Measurements from ENCODE around the gene CDK7.
"Not testable (repeated sequence)": the region's sequence is repeated elsewhere in the genome, so short reads cannot be mapped to it uniquely, and the experiment has no call there.

CDK7 gene

GRCh38 chr5:69245031-69245430 lies 10.3 kb downstream of the CDK7 start:
- no peak for TF ChIP-seq JUND (IDR thresholded peaks at IDR 0.05; ENCODE audit: low read depth)
- DNase-seq (ENCODE audit: low read depth in 1 of 2, low spot score in 1 of 2) = no peak

GRCh38 chr5:69248019-69248418 lies 13.3 kb downstream of the CDK7 start:
- in situ Hi-C loops (cut with HindIII; ENCODE audit: low pct_unique_long_range_greater_than_20kb, low sequenced_read_pairs) = no loop called here
- TF ChIP-seq JUND (IDR thresholded peaks at IDR 0.05; ENCODE audit: low read depth) = no peak
- DNase-seq (ENCODE audit: low read depth in 1 of 2, low spot score in 1 of 2) = no peak

More at GRCh38 chr5:69245031-69245430, 10.3 kb downstream of the CDK7 start:
- in situ Hi-C loops (cut with HindIII; ENCODE audit: low pct_unique_long_range_greater_than_20kb, low sequenced_read_pairs) = no loop called here

DNA sequence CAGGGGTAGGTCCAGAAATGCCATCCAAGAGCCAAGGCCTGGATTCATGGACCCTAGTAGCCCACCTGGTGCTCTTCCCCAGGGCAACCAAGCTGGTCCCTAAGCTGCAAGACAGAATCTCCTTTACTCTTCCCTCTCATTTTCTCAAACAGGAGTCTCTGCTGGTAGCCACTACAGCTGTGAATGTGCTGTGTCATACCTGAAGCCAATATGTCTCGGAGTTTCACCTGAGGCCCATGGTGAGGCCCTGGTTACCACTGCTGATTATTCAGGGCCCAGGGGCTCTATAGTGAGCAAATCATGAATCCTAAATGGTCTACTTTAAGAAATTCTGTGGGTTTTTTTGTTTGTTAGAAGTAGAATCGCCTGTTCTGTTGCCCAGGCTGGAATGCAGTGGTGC lies 15.9 kb downstream of the CDK7 start:
- in situ Hi-C loops (cut with HindIII; ENCODE audit: low pct_unique_long_range_greater_than_20kb, low sequenced_read_pairs) = no loop called here
- DNase-seq (ENCODE audit: low read depth in 1 of 2, low spot score in 1 of 2) = peak in 1 of 2 experiments; percentile 8
- no peak for TF ChIP-seq JUND (IDR thresholded peaks at IDR 0.05; ENCODE audit: low read depth)

GRCh38 chr5:69252437-69252836 lies 17.8 kb downstream of the CDK7 start:
- no peak for TF ChIP-seq JUND (IDR thresholded peaks at IDR 0.05; ENCODE audit: low read depth)
- in situ Hi-C loops (cut with HindIII; ENCODE audit: low pct_unique_long_range_greater_than_20kb, low sequenced_read_pairs) = no loop called here
- DNase-seq (ENCODE audit: low read depth in 1 of 2, low spot score in 1 of 2) = no peak

DNA sequence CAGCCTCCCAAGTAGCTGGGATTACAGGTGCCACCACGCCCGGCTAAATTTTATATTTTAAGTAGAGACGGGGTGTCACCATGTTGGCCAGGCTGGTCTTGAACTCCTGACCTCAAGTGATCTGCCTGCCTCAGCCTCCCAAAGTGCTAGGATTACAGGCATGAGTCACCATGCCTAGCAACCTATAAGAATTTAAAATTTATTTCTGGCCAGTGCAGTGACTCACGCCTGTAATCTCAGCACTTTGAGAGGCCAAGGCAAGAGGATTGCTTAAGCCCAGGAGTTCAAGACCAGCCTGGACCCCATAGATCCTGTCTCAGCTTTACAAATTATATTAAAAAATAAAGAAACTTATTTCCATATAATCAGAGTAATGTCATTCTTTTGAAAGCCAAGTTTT lies 21.3 kb downstream of the CDK7 start:
- in situ Hi-C loops (cut with HindIII; ENCODE audit: low pct_unique_long_range_greater_than_20kb, low sequenced_read_pairs); DNase-seq (ENCODE audit: low read depth in 1 of 2, low spot score in 1 of 2): not testable (repeated sequence)

- in situ Hi-C loops (cut with HindIII; ENCODE audit: low pct_unique_long_range_greater_than_20kb, low sequenced_read_pairs) = no loop called here
- TF ChIP-seq JUND (IDR thresholded peaks at IDR 0.05; ENCODE audit: low read depth) = no peak
- DNase-seq (ENCODE audit: low read depth in 1 of 2, low spot score in 1 of 2) = no peak
Measured at GRCh38 chr5:69257577-69257976, 22.9 kb downstream of the CDK7 start.

DNA sequence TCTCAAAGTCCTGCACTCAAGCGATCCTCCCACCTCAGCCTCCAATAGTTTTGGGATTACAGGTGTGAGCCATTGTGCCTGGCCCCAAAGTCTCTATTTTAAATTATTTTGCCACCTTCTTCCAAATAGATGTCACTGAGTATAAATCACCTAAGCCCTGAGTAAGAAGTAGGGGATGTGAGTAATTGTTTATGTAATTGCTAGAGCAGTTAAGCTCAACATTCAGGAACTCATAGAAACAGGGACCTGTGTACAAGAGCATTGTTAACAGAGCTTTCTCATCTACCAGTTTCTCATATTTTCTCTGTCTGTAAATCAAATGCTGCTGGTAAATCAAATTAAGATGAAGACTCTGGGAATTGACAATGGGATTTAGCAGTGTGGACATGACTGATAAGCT lies 26.3 kb downstream of the CDK7 start:
- TF ChIP-seq JUND (IDR thresholded peaks at IDR 0.05; ENCODE audit: low read depth) = no peak
- no peak for DNase-seq (ENCODE audit: low read depth in 1 of 2, low spot score in 1 of 2)
- in situ Hi-C loops (cut with HindIII; ENCODE audit: low pct_unique_long_range_greater_than_20kb, low sequenced_read_pairs) = no loop called here

DNA sequence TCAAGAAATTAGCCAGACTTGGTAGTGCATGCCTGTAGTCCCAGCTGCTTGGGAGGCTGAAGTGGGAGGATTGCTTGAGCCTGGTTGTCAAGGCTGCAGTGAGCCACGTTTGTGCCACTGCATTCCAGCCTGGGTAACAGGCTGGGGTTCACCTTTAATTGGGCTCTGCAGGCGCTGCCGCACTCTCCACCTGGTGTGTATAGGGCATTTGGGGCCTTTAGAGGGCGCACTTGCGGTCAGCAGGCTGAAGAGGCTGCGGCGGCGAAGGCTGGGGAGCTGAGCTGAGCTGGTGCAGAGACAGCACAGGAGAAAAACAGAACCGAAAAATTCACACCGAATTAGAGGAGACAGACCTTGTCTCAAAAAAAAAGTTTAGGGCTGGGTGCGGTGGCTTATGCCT lies 31.2 kb downstream of the CDK7 start:
- in situ Hi-C loops (cut with HindIII; ENCODE audit: low pct_unique_long_range_greater_than_20kb, low sequenced_read_pairs) = no loop called here
- TF ChIP-seq JUND (IDR thresholded peaks at IDR 0.05; ENCODE audit: low read depth) = no peak
- peak in 1 of 2 experiments; percentile 45 for DNase-seq (ENCODE audit: low read depth in 1 of 2, low spot score in 1 of 2)

- DNase-seq (ENCODE audit: low read depth in 1 of 2, low spot score in 1 of 2) = no peak
- in situ Hi-C loops (cut with HindIII; ENCODE audit: low pct_unique_long_range_greater_than_20kb, low sequenced_read_pairs) = no loop called here
- TF ChIP-seq JUND (IDR thresholded peaks at IDR 0.05; ENCODE audit: low read depth) = no peak
Measured at GRCh38 chr5:69268899-69269298, 34.2 kb downstream of the CDK7 start.

DNA sequence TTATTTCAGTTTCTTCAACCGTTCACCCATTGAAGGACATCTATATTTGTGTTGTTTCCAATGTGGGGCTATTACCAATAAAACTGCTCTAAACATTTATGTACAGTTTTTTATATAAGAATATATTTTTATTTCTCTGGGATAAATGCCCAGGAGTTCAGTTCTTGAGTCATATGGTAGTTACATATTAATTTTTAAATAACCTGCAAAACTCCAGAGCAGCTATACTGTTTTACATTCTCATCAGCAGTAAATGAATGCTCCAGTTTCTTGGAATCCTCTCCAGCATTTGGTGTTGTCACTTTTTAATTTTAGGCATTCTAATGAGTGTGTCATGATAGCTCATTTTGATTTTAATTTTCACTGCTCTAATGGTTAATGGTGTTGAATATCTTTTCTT lies 36.2 kb downstream of the CDK7 start:
- DNase-seq (ENCODE audit: low read depth in 1 of 2, low spot score in 1 of 2) = no peak
- in situ Hi-C loops (cut with HindIII; ENCODE audit: low pct_unique_long_range_greater_than_20kb, low sequenced_read_pairs) = no loop called here
- no peak for TF ChIP-seq JUND (IDR thresholded peaks at IDR 0.05; ENCODE audit: low read depth)

DNA sequence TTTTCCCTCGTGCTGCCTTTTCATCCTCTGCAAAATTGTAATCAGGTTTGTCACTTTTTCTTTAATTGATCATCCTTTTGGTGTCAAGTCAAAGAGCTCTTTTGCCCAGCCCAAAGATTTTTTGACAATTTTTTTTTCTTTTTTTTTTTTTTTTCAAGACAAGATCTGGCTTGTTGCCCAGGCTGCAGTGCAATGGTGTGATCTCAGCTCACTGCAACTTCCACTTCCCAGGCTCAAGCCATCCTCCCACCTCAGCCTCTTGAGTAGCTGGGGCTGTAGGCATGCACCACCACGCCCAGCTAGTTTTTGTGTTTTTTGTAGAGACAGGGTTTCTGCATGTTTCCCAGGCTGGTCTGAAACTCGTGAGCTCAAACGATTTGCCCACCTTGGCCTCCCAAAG lies 36.7 kb downstream of the CDK7 start:
- no peak for TF ChIP-seq JUND (IDR thresholded peaks at IDR 0.05; ENCODE audit: low read depth)
- in situ Hi-C loops (cut with HindIII; ENCODE audit: low pct_unique_long_range_greater_than_20kb, low sequenced_read_pairs) = no loop called here
- no peak for DNase-seq (ENCODE audit: low read depth in 1 of 2, low spot score in 1 of 2)

- in situ Hi-C loops (cut with HindIII; ENCODE audit: low pct_unique_long_range_greater_than_20kb, low sequenced_read_pairs) = no loop called here
- no peak for TF ChIP-seq JUND (IDR thresholded peaks at IDR 0.05; ENCODE audit: low read depth)
Measured at GRCh38 chr5:69275563-69275962, 40.9 kb downstream of the CDK7 start.

DNA sequence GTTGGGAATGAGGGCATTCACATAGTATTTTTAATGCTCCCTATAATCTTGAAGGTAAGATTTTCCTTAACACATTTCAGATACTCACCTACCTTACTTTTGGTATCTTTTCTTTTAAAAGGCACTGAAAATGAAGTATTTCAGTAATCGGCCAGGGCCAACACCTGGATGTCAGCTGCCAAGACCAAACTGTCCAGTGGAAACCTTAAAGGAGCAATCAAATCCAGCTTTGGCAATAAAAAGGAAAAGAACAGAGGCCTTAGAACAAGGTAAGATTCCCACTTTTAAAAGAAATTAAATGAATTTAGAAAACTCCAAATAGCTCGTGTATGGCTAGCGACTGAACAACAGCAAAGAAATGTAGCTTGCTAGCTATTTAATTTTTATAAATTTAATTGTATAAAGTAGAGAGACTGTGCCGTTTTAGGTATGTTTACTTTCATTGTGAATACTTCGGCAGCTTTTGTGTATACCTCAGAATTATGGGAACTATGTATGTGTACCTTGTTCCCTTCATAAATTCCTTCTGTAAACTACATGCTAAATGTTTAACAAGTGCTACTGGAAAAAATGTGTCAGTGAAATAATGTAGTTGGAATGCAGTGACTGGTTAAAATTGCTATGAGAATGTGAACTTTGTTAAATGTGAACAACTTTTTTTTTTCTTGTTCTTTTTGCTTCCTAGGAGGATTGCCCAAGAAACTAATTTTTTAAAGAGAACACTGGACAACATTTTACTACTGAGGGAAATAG lies 41.9 kb downstream of the CDK7 start:
- in situ Hi-C loops (cut with HindIII; ENCODE audit: low pct_unique_long_range_greater_than_20kb, low sequenced_read_pairs) = no loop called here
- peak; percentile 43 to 53 for DNase-seq (ENCODE audit: low read depth in 1 of 2, low spot score in 1 of 2)
- TF ChIP-seq JUND (IDR thresholded peaks at IDR 0.05; ENCODE audit: low read depth) = no peak

More at GRCh38 chr5:69275563-69275962, 40.9 kb downstream of the CDK7 start:
- no peak for DNase-seq (ENCODE audit: low read depth in 1 of 2, low spot score in 1 of 2)

- no peak for TF ChIP-seq JUND (IDR thresholded peaks at IDR 0.05; ENCODE audit: low read depth)
- DNase-seq (ENCODE audit: low read depth in 1 of 2, low spot score in 1 of 2) = no peak
- in situ Hi-C loops (cut with HindIII; ENCODE audit: low pct_unique_long_range_greater_than_20kb, low sequenced_read_pairs) = no loop called here
Measured at GRCh38 chr5:69279517-69279916, 44.8 kb downstream of the CDK7 start.
